Spleen (tissue), 11 donors: ENCODE measurements around the gene CTBS. TPM values are rescaled to one million over a fixed set of nuclear protein-coding genes. Genes with fewer than 3 reads are reported as not detected.
"Not testable (repeated sequence)": the region's sequence is repeated elsewhere in the genome, so short reads cannot be mapped to it uniquely, and the experiment has no call there.

ENCODE experiments used
- DNase-seq: peaks from one replicate; pipeline ENCODE4 v3.0.0-alpha.2; 2020
- H3K27ac ChIP-seq, 8 donors: fragments of 200-600 bp; sonication (generic) in 7 of 8; 1 replicate in 4 of 8; 2 replicates in 4 of 8; pipeline versions ENCODE4 v1.5.0 to v1.8.0; 2016 to 2021; ENCODE audit warnings: inconsistent platforms in 4 of 8, mild to moderate bottlenecking in 4 of 8, moderate library complexity in 1 of 8
- H3K27me3 ChIP-seq, 7 donors: fragments of 200-600 bp; sonication (generic) in 6 of 7; replicated peaks in 1 of 7; 1 replicate in 4 of 7; 2 replicates in 3 of 7; pipeline versions ENCODE4 v1.5.0 to v1.8.0; 2016 to 2021; ENCODE audit warnings: inconsistent platforms in 3 of 7, mild to moderate bottlenecking in 1 of 7
- H3K36me3 ChIP-seq, 6 donors: fragments of 200-600 bp; sonication (generic) in 5 of 6; 1 replicate in 4 of 6; 2 replicates in 2 of 6; pipeline versions ENCODE4 v1.5.0 to v1.8.0; 2016 to 2021; ENCODE audit warnings: inconsistent platforms in 2 of 6
- H3K4me1 ChIP-seq, 6 donors: fragments of 200-600 bp; sonication (generic) in 5 of 6; 1 replicate in 3 of 6; 2 replicates in 3 of 6; pipeline versions ENCODE4 v1.5.0 to v1.8.0; 2016 to 2021; ENCODE audit warnings: inconsistent platforms in 3 of 6
- H3K4me3 ChIP-seq, 8 donors: fragments of 200-600 bp; sonication (generic) in 7 of 8; 1 replicate in 4 of 8; 2 replicates in 4 of 8; pipeline versions ENCODE4 v1.5.0 to v1.8.0; 2016 to 2021; ENCODE audit warnings: inconsistent platforms in 4 of 8, mild to moderate bottlenecking in 4 of 8, moderate library complexity in 2 of 8
- H3K9me3 ChIP-seq, 8 donors: fragments of 200-600 bp; sonication (generic) in 7 of 8; 1 replicate in 4 of 8; 2 replicates in 4 of 8; pipeline versions ENCODE4 v1.5.0 to v1.8.0; 2016 to 2021; ENCODE audit warnings: inconsistent platforms in 4 of 8
- POLR2A ChIP-seq, 3 donors: fragments of 450-650 bp; IDR thresholded peaks; one replicate each; pipeline ENCODE4 v1.5.1; 2017; ENCODE audit warnings: antibody characterized with exemption in 3 of 3, mild to moderate bottlenecking in 1 of 3
- POLR2AphosphoS5 ChIP-seq, 3 donors: sonication (generic); formaldehyde crosslinking; IDR thresholded peaks; one replicate each; pipeline ENCODE4 v1.5.1; 2017; ENCODE audit warnings: antibody characterized with exemption in 3 of 3
- WGBS, 5 donors: extraction: QIAGEN DNeasy Blood & Tissue Kit in 3 of 5; methylation state at CpG; one replicate each; pipeline versions ENCODE4 v1.1.5 to v1.1.7; 2013 to 2018; 5-methylcytosine and 5-hydroxymethylcytosine counted together
- intact Hi-C: fragments of 100-400 bp; cut with DNase I; formaldehyde crosslinking; loops from one replicate; pipeline ENCODE4 v1.15.0; 2023; ENCODE audit warnings: low total_unique reads
- polyA plus RNA-seq, 3 donors: library from polyadenylated mRNA; stranded (reverse); fragments of 200-250 nt; gene quantifications; one replicate each; pipeline ENCODE4 v1.2.1, GENCODE V29; 2013
- total RNA-seq, 7 donors: library from RNA; depleted of rRNA in 3 of 7; stranded (reverse); fragments of >200 nt in 3 of 7; fragmentation: NEBNext Ultra II Directional in 4 of 7; extraction: Animal tissue kit (Norgen Biotek cat#: 25700) in 4 of 7; gene quantifications; one replicate each; pipeline versions ENCODE4 v1.1.0 to v1.2.1, GENCODE V29; 2016 to 2021
- TF ChIP-seq, protein P1 (sequence below), 11 experiments: fragments of 200-600 bp in 7 of 11; fragments of 450-650 bp in 4 of 11; sonication (generic) in 4 of 11; IDR thresholded peaks in 8 of 11; conservative IDR thresholded peaks in 3 of 11; 1 replicate in 7 of 11; 2 replicates in 4 of 11; pipeline versions ENCODE4 v1.4.0 to v1.8.0; 2016 to 2021; ENCODE audit warnings: antibody characterized with exemption in 11 of 11, inconsistent platforms in 4 of 11, mild to moderate bottlenecking in 1 of 11
- donor health status: healthy with polysubstance abuse.
- donor health status: DM: no; HTN: no; CAD: no; lungs with moderate emphysema.
- donor health status: DM: no; HTN: no; CAD: no.
- donor health status: Bipolar disorder and iron deficiency.
- donor health status: healthy.
- donor health status: DM: no; HTN: no; CAD: no.
- donor health status: DM: yes; HTN: yes; CAD: no.

The CTBS gene
- total and polyA plus RNA-seq, 10 donors = 7.0 to 43.3 (median 34.8) TPM

DNA sequence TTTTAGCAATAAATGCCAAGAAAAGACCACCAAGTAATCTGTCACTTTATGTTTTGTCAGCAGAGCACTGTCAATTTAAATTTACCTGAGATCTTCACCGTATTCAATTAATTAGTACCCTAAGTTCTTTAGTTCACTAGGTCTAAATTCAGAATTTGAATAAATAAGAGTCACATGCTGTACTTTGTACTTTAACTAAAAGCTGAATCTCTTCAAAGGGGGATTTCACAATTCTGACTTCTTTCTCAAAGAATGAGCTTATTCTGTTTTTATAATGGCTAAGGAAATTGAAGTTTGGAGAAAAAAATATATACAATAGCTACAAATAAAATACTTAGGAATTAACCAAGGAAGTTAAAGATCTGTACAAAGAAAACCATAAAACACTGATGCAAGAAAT lies 65.7 kb downstream of the CTBS start:
- Histone ChIP-seq H3K36me3 (peaks cover 0 to 6% (median 0%) of the 10 kb centered on the region in 6 donors), H3K27ac (no peak overlapping the region), H3K9me3 (peaks cover 0 to 12% (median 10%) of the 10 kb centered on the region in 8 donors), H3K4me3 (no peak overlapping the region), H3K27me3 (no peaks in the 10 kb centered on the region), H3K4me1 (peaks cover 19 to 33% (median 26%) of the 10 kb centered on the region in 6 donors)
- DNase-seq = no peak
- TF ChIP-seq POLR2A (IDR thresholded peaks at IDR 0.05) = no peak
- TF ChIP-seq POLR2AphosphoS5 (IDR thresholded peaks at IDR 0.05) = no peak
- TF ChIP-seq, protein P1, sequence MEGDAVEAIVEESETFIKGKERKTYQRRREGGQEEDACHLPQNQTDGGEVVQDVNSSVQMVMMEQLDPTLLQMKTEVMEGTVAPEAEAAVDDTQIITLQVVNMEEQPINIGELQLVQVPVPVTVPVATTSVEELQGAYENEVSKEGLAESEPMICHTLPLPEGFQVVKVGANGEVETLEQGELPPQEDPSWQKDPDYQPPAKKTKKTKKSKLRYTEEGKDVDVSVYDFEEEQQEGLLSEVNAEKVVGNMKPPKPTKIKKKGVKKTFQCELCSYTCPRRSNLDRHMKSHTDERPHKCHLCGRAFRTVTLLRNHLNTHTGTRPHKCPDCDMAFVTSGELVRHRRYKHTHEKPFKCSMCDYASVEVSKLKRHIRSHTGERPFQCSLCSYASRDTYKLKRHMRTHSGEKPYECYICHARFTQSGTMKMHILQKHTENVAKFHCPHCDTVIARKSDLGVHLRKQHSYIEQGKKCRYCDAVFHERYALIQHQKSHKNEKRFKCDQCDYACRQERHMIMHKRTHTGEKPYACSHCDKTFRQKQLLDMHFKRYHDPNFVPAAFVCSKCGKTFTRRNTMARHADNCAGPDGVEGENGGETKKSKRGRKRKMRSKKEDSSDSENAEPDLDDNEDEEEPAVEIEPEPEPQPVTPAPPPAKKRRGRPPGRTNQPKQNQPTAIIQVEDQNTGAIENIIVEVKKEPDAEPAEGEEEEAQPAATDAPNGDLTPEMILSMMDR (IDR thresholded peaks at IDR 0.05 in 8 of 11, conservative IDR thresholded peaks at IDR 0.05 in 3 of 11) = no peak
- 95 to 100% (median 98%) methylated on average over 1 of the region's 1 CpG for WGBS, 5 donors
- intact Hi-C loops = no loop called here

DNA sequence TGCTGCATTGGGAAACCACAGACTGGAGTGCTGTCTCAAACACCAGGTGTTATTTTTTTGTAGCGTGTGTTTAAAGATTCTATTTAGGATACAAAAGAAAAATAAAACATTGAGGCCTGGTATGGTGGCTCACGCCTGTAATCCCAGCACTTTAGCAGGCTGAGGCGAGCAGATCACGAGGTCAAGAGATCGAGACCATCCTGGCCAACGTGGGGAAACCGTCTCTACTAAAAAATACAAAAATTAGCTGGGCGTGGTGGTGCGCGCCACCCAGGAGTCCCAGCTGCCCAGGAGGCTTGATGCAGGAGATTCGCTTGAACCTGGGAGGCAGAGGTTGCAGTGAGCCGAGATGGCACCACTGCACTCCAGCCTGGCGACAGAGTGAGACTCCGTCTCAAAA lies 66.4 kb downstream of the CTBS start:
- 88 to 95% (median 89%) methylated on average over 14 of the region's 14 CpGs for WGBS, 5 donors
- intact Hi-C loops, DNase-seq, H3K36me3 ChIP-seq, H3K27me3 ChIP-seq, H3K4me3 ChIP-seq, H3K27ac ChIP-seq: not testable (repeated sequence)
- peaks cover 0 to 12% (median 10%) of the 10 kb centered on the region in 8 donors for H3K9me3 ChIP-seq
- peaks cover 26 to 39% (median 32%) of the 10 kb centered on the region in 6 donors for H3K4me1 ChIP-seq

DNA sequence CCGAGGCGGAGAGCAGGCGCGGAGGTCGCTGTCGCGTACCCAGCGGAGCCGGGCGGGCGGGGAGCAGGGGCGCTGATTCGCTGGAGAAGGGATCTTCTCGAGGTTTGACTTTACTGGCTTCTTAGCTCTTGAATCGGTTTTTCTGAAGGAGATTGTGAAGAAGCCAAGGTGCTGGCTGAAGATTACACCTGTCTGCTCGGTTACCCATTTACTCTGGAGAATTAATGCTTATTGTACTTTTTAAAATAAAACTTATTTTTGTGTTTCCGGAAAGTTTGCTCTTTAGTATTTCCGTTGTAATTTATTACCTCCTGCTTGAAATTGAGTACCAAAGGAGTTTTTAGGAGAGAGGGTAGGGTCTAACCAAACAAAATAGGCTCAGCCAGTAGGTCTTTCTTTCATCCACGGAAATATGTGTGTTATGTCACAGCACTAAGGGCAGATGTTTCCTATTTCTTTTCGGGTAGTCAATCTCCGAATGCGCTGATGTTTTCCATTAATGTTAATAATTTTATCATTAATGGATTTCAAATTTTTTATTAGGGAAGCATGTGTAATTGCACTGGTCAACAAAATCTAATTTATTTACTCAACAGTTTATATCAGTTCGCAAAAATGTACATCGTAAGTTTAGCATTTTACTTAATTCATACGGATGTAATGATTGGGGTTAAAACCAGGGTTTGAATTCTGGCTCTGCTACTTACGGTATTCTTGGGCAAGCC lies 67.3 kb downstream of the CTBS start:
- H3K27me3 ChIP-seq = no peaks in the 10 kb centered on the region
- no peak for DNase-seq
- TF ChIP-seq POLR2AphosphoS5 (IDR thresholded peaks at IDR 0.05) = peak in 1 of 3 donors; percentile 77
- TF ChIP-seq, protein P1 (IDR thresholded peaks at IDR 0.05 in 8 of 11, conservative IDR thresholded peaks at IDR 0.05 in 3 of 11) = no peak
- WGBS, 5 donors = 9 to 12% (median 10%) methylated on average over 26 of the region's 26 CpGs
- H3K4me1 ChIP-seq = peaks cover 32 to 49% (median 41%) of the 10 kb centered on the region in 6 donors
- intact Hi-C loops = no loop called here
- H3K4me3 ChIP-seq = peak overlapping the region; percentile 78 to 88 (median 82)
- H3K9me3 ChIP-seq = peaks cover 0 to 12% (median 10%) of the 10 kb centered on the region in 8 donors
- H3K36me3 ChIP-seq = peaks cover 0 to 10% (median 0%) of the 10 kb centered on the region in 6 donors
- peak overlapping the region; percentile 95 to 99 (median 98) for H3K27ac ChIP-seq

DNA sequence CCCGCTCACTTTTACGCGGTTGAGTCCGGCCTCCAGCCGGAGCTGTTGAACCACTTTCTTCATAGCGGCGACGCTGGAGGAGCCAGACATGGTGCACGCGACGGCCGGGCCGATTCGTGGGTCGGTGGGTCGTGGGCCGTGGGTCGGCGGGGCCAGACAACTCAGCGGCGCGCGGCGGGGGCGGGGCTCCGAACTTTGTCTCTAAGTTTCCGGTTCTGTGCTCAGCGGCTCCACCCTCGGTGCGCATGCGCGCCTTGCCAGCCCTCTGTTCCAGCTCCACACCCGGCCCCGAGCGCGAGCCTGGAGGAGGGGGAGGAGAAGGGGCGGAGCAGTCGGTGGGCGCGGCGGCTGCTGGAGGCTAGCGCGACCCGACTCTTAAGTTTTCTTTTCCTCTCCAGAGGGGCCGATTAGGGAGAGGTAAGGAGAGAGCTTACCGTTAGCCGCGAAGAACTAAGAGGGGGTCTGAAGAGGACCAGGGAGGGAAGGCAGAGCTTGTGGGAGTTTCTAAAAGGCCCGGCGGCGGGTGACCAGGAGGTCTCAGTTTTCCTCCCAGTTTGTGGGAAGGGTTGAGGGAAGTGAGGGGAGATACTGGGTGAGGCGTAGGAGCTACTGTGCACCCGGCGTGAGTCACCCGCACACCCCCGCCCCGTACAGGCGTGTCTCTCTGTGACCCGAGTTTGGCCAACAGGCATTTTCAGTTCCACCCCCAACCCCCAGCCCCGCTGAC lies 68.1 kb downstream of the CTBS start, which contains the start of the genes GNG5 and SPATA1:
TSS of gene GNG5 (minus strand) at position 580 of the 727 bp plus-strand sequence. CDS start at position 90, 490 bp downstream.
TSS of gene SPATA1 (plus strand) at position 385 of the 727 bp plus-strand sequence. CDS start 9,974 bp downstream, outside the sequence.
- Histone ChIP-seq H3K27ac (peak within 1 kb of the TSS; percentile 95 to 99 (median 98)), H3K4me3 (peak within 1 kb of the TSS; percentile 78 to 88 (median 82)), H3K27me3 (no peaks in the 10 kb centered on the region), H3K4me1 (peaks cover 35 to 56% (median 48%) of the 10 kb centered on the region in 6 donors), H3K36me3 (peaks cover 0 to 18% (median 2%) of the 10 kb centered on the region in 6 donors), H3K9me3 (peaks cover 0 to 12% (median 10%) of the 10 kb centered on the region in 8 donors)
- intact Hi-C loops = no loop called here
- peak; percentile 100 for DNase-seq
- TF ChIP-seq, protein P1 (IDR thresholded peaks at IDR 0.05 in 8 of 11, conservative IDR thresholded peaks at IDR 0.05 in 3 of 11) = peak in 3 of 11 experiments; percentile 5 to 24 (median 11)
- TF ChIP-seq POLR2AphosphoS5 (IDR thresholded peaks at IDR 0.05) = peak; percentile 91 to 96 (median 95)
- TF ChIP-seq POLR2A (IDR thresholded peaks at IDR 0.05) = peak; percentile 19 to 64 (median 63)
- WGBS, 5 donors = 0 to 1% (median 1%) methylated on average over 47 to 60 of the region's 60 CpGs
